Measurements from ENCODE around the gene NFATC1.

The NFATC1 gene

GRCh38 chr18:79511271-79511670, 115.5 kb downstream of the NFATC1 start:
- FAIRE-seq, result no peak

GRCh38 chr18:79511671-79512301, 116.1 kb downstream of the NFATC1 start:
- no peak for FAIRE-seq

- no peak for FAIRE-seq
Observed at GRCh38 chr18:79512461-79513380, 117.0 kb downstream of the NFATC1 start.

GRCh38 chr18:79513381-79514081, 117.8 kb downstream of the NFATC1 start:
- no peak for FAIRE-seq

DNA sequence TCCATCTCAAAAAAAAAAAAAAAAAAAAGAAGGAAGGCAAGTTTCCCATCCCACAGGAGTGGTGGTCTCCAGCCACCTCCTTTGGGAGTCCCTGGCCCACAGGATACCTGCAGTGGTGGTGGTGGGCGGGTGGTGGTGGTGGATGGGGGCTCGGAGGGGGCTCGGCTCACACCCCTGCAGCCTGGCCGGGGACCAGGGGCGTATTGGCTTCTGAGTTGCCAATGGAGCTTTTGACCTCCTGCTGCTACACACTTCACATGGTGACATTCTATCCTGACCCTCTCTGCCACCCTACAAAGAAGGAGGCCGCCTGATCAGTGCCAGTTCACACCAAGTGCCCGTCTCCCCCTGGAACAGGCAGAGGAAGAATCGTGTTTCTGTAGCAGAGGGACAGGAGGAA, 119.6 kb downstream of the NFATC1 start:
- FAIRE-seq, result no peak

GRCh38 chr18:79515944-79516351, 120.2 kb downstream of the NFATC1 start:
- FAIRE-seq, result no peak

GRCh38 chr18:79516441-79516931, 120.8 kb downstream of the NFATC1 start:
- no peak for FAIRE-seq

DNA sequence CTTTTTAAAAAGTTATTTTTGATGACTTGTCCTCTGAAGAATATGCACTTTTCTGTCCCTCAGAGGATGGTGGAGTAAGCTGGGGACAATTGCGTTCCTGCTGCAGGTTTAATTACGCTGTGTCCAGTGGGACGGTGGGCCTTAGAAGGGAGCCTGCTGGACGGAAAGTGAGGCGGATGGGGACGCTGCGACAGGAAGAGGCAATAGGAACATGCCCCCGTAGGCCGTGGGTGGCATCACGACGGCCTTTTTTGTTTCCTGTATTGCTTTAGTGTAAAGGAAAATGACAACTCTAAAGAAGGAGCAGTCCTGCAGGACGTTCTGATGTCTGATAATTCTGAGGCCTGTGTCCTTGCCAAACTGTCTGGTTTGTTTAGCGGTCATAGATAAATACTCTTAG, 121.6 kb downstream of the NFATC1 start:
- FAIRE-seq, result no peak

DNA sequence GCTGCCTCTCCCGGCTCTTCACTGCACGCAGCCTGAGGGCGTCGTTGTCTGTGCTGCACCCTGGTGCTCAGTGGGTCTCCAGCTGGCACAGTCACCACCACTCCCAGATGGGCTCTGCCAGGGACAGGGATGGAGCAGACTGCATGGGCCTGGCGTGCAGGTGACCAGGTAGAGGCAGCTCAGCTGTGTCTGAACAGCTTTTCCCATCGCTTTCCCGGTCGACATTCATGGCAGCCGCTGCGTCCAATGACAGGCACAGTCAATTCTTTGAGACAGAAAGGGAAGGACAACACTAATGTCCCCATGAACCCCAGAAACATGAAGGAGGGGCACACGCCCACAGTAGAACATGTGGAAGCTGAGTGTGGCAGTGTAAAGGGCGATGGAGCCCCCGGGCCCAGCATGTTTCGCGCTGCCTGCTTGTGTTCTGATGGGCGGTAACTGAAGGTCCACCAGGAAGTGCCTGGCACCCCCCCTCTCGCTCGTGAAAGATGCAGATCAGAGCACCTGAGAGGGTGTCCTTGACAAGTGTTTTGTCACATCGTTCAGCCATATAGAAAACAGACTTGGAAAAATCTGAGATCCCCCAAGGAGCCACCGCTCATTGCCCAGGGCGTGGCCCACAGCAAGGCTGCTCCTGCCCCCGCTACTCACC, 122.4 kb downstream of the NFATC1 start:
- FAIRE-seq, result no peak

- FAIRE-seq, result no peak
Observed at GRCh38 chr18:79518683-79519128, 123.0 kb downstream of the NFATC1 start.

- no peak for FAIRE-seq
Observed at GRCh38 chr18:79519751-79520477, 124.2 kb downstream of the NFATC1 start.

- no peak for FAIRE-seq
Observed at GRCh38 chr18:79520478-79521390, 125.0 kb downstream of the NFATC1 start.

DNA sequence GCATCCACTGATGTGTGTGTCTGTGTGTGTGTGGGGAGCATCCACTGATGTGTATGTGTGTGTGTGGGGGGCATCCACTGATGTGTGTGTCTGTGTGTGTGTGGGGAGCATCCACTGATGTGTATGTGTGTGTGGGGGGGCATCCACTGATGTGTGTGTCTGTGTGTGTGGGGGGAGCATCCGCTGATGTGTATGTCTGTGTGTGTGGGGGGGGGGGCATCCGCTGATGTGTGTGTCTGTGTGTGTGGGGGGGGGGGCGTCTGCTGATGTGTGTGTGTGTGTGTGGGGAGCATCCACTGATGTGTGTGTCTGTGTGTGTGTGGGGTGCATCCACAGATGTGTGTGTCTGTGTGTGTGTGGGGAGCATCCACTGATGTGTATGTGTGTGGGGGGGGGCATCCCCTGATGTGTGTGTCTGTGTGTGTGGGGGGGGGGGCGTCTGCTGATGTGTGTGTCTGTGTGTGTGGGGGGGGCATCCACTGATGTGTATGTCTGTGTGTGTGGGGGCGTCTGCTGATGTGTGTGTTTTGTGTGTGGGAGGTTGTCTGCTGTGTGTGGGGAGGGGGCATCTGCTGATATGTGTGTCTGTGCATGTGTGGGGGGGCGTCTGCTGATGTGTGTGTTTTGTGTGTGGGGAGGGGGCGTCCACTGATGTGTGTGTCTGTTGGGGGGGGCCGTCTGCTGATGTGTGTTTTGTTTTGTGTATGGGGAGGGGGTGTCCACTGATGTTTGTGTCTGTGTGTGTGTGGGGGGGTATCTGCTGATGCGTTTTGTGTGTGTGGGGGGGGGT, 125.9 kb downstream of the NFATC1 start:
- FAIRE-seq, result no peak

- no peak for FAIRE-seq
Observed at GRCh38 chr18:79522451-79523205, 126.9 kb downstream of the NFATC1 start.

GRCh38 chr18:79523206-79523735, 127.5 kb downstream of the NFATC1 start:
- FAIRE-seq, result no peak

DNA sequence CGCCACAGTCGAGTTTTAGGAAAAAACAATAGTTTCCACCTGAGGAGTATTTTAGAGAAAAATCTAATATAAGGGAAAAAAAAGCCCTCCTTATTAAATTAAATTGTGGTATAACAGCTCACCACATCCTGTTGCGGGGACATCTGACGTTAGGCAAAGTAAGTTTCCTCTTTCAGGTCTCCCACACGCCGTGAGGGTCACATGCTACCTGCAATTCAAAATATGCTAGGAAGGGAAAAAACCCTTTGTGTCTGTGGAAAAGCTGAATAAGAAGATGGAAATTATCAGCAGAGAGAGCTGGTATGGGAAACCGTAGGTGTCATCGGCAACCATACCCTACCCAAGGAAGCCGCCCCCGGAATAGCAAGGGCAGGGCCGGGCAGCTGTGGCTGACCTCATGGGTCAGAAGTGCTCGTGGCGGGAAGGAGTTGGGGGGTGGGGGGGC, 128.0 kb downstream of the NFATC1 start:
- no peak for FAIRE-seq

- no peak for FAIRE-seq
Observed at GRCh38 chr18:79524181-79525078, 128.7 kb downstream of the NFATC1 start.
